Measurements from ENCODE around the gene SFMBT2. TPM values are rescaled to one million over a fixed set of nuclear protein-coding genes. Genes with fewer than 3 reads are reported as not detected.

Gene SFMBT2
- total and polyA plus RNA-seq, 2 of the 4 experiments (the other 2 are of a cell fraction) = 0.70 to 1.3 TPM

DNA sequence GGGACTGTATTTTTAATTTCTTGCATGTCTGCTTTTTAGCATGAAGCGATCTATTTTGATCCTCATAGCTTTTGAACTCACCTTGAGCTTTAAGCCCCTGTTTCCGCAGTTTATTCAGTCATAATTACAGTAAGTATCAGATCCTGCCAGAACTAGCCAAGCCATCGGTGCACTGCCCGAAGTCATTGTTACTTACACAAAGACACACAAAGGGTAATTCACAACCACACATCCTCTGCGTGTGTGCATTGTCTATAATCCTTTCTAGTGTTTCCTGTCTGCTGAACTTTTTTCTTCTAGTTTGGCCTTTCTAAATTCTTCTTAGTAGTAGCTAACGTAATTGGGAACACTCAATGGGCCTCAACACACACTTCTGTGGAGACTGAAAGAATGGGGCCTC is 133.0 kb downstream of the SFMBT2 start:
- Histone ChIP-seq H3K36me3 (ENCODE audit: control insufficient read depth, insufficient read depth, low read length) (no peaks in the 10 kb centered on the region), H3K9ac (ENCODE audit: low read depth, low read length) (no peak overlapping the region), H4K5ac (ENCODE audit: low read depth, low read length) (no peak overlapping the region), H3K27ac (ENCODE audit: insufficient read depth, low read length) (no peak overlapping the region), H4K20me1 (ENCODE audit: insufficient read depth, low read length) (no peaks in the 10 kb centered on the region), H2BK15ac (ENCODE audit: low read depth, low read length) (no peak overlapping the region), H4K8ac (ENCODE audit: low read depth in 2 of 2, low read length in 2 of 2) (no peak overlapping the region), H3K23ac (ENCODE audit: low read depth, low read length) (no peak overlapping the region), H3K79me1 (ENCODE audit: low read depth in 1 of 2, low read length in 2 of 2) (no peaks in the 10 kb centered on the region), H3K4me1 (ENCODE audit: control insufficient read depth, insufficient read depth, low read length) (no peaks in the 10 kb centered on the region), H4K91ac (ENCODE audit: insufficient read depth, low read depth, low read length) (no peak overlapping the region), H3K4ac (ENCODE audit: low read depth, low read length) (no peak overlapping the region), H2BK120ac (ENCODE audit: low read depth, low read length) (no peak overlapping the region), H3K27me3 (ENCODE audit: control insufficient read depth, insufficient read depth, low read length) (no peaks in the 10 kb centered on the region), H3K56ac (ENCODE audit: extremely low read depth, insufficient read depth, low read length) (no peak overlapping the region), H2AK5ac (ENCODE audit: low read depth, low read length) (no peak overlapping the region), H2BK5ac (ENCODE audit: low read depth, low read length, poor library complexity, severe bottlenecking) (no peak overlapping the region), H3K14ac (replicated peaks; ENCODE audit: low read depth, low read length) (no peak overlapping the region), H3K9me3 (ENCODE audit: control insufficient read depth, insufficient read depth, low read length) (no peaks in the 10 kb centered on the region), H3K9me1 (ENCODE audit: insufficient read depth, low read length) (no peaks in the 10 kb centered on the region), H2AFZ (replicated peaks; ENCODE audit: low read length, poor library complexity) (no peak overlapping the region), H2AK9ac (replicated peaks; ENCODE audit: low read depth, low read length, poor library complexity) (no peak overlapping the region), H2BK20ac (ENCODE audit: low read depth, low read length) (no peak overlapping the region), H3K18ac (ENCODE audit: low read depth, low read length) (no peak overlapping the region), H3K4me2 (ENCODE audit: low read depth, low read length) (no peak overlapping the region), H3K4me3 (ENCODE audit: insufficient read depth, low read depth, low read length) (no peak overlapping the region)
- WGBS, 2 experiments (ENCODE audit: extremely low coverage in 2 of 2, insufficient read length in 1 of 2) = 67% methylated on average over 1 of the region's 6 CpGs; no CpG with 5 or more reads in 1 of the 2 experiments
- in situ Hi-C loops (cut with MboI; ENCODE audit: low sequenced_read_pairs) (no loop called here), intact Hi-C loops (cut with micrococcal nuclease) (no loop called here), dilution Hi-C loops (cut with HindIII; ENCODE audit: low sequenced_read_pairs, unreplicated experiment) (no loop called here)
- no peak for ATAC-seq (ENCODE audit: low read depth)
- BruUV-seq (replicated peaks) = no TSS peak
- ChIA-PET POLR2A (ENCODE audit: unreplicated experiment) (no interaction called here), CTCF (no interaction called here)
- no peak for DNase-seq
- TF ChIP-seq POLR2A (IDR thresholded peaks at IDR 0.05; ENCODE audit: low read depth, low read length) = no peak
- TF ChIP-seq CTCF (conservative IDR thresholded peaks at IDR 0.05; ENCODE audit: low read depth, low read length) = no peak
- TF ChIP-seq BHLHE40 (IDR thresholded peaks at IDR 0.05; ENCODE audit: low read depth, low read length) = no peak
- TF ChIP-seq CHD1 (IDR thresholded peaks at IDR 0.05; ENCODE audit: low read depth, low read length) = no peak
- no peak for TF ChIP-seq SMC3 (IDR thresholded peaks at IDR 0.05; ENCODE audit: low read depth, low read length)
- no peak for TF ChIP-seq USF2 (IDR thresholded peaks at IDR 0.05; ENCODE audit: low read depth, low read length)
- no peak for TF ChIP-seq FOS (IDR thresholded peaks at IDR 0.05; ENCODE audit: low read depth, low read length)
- TF ChIP-seq ELK1 (IDR thresholded peaks at IDR 0.05; ENCODE audit: borderline replicate concordance, low read depth, low read length) = no peak
- TF ChIP-seq CEBPB (IDR thresholded peaks at IDR 0.05; ENCODE audit: low read depth, low read length) = no peak
- no peak for TF ChIP-seq MAFK (IDR thresholded peaks at IDR 0.05; ENCODE audit: low read depth, low read length)
- no peak for TF ChIP-seq MAZ (IDR thresholded peaks at IDR 0.05; ENCODE audit: borderline replicate concordance, low read depth, low read length)

Measured in IMR-90 (cell line).